Forelimb muscle (tissue), 1 donor: ENCODE data around the gene IGSF21. TPM values are rescaled to one million over a fixed set of nuclear protein-coding genes. Genes with fewer than 3 reads are reported as not detected.

ENCODE experiments used
- DNase-seq: peaks from one replicate; pipeline ENCODE4 v3.0.0-alpha.2; 2013; ENCODE audit warnings: low read depth
- polyA plus RNA-seq: library from polyadenylated mRNA; unstranded; fragments of 120-200 nt; gene quantifications from one replicate; pipeline ENCODE4 v1.2.1, GENCODE V29; 2013; ENCODE audit not compliant: insufficient read length

Gene IGSF21
- polyA plus RNA-seq, 1 donor = 0.62 TPM

DNA sequence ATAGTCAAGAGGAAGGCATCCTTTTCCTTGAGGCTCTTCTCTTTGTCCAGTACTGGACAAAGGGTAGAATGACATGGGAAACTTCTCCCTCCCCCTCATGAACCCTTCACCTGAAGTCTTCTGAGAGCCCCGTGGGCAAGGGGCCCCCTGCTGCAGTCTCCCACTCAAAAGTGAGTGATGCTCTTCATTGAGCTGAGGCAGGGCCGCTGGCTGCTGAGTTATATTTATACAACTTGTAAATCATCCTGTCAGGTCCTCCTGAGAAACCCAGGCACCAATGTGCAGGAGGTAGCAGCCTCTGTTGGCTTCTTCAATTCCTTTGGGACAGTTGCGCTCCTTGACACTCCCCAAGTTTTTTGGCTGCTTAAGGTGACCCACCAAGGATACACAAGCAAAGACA is 150.2 kb downstream of the IGSF21 start:
- DNase-seq = no peak

GRCh38 chr1:18261891-18262290 is 154.3 kb downstream of the IGSF21 start:
- DNase-seq = no peak

- no peak for DNase-seq
Measured at GRCh38 chr1:18262726-18263125, 155.1 kb downstream of the IGSF21 start.

DNA sequence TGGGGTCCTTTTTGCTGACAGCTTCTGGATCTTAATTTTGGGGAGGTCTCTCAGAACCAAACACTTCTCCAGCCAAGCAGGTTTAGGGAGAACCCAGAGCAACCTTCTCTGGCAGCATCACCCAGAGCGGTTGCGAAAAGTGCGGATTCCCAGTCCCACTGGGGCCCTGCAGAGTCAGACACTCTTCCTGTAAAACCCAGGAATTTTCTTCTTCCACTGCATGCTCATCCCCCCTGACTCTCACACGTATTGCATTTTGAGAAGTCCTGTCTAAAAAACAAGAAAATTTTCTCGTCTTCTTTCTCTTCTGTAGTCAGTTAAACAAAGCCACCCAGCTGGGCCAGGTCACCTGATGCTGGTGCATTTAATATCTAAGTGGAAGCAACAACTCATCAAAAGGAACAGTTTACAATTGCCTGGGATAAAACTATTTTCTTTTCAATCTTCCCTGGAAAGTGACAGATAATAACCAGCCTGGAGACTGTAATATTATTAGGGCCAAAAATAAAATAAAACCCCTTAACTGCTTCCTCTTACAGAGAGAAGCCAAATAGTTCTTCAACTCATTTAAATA is 156.0 kb downstream of the IGSF21 start:
- no peak for DNase-seq

- DNase-seq = no peak
Measured at GRCh38 chr1:18264450-18265039, 156.9 kb downstream of the IGSF21 start.

GRCh38 chr1:18265641-18266040 is 158.0 kb downstream of the IGSF21 start:
- no peak for DNase-seq

DNA sequence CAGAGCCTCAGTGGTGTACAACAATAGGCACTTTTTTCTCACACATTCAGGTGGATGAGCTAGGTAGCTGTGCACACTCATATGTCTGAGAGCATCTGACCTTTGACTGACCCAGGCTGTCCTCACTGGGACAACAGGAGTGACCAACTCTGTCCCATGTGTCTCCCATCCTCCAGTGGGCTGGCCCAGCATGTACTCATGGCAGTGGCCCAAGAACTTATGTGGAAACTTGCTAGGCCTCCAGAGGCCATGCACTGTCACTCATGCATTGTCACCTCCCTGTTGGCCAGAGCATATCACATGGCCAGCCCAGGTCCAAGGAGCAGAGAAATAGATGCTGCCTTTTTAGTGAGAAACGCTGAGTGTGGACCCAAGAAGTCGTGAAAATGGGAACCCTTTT is 158.8 kb downstream of the IGSF21 start:
- DNase-seq = no peak

- no peak for DNase-seq
Measured at GRCh38 chr1:18271336-18271735, 163.7 kb downstream of the IGSF21 start.

- DNase-seq = no peak
Measured at GRCh38 chr1:18278946-18279345, 171.3 kb downstream of the IGSF21 start.

GRCh38 chr1:18279351-18280074 is 171.9 kb downstream of the IGSF21 start:
- no peak for DNase-seq

- no peak for DNase-seq
Measured at GRCh38 chr1:18280956-18281355, 173.4 kb downstream of the IGSF21 start.

GRCh38 chr1:18282851-18283600 is 175.4 kb downstream of the IGSF21 start:
- DNase-seq = no peak

GRCh38 chr1:18283601-18284385 is 176.2 kb downstream of the IGSF21 start:
- no peak for DNase-seq

- no peak for DNase-seq
Measured at GRCh38 chr1:18284805-18285537, 177.4 kb downstream of the IGSF21 start.

GRCh38 chr1:18285538-18285924 is 177.9 kb downstream of the IGSF21 start:
- no peak for DNase-seq

DNA sequence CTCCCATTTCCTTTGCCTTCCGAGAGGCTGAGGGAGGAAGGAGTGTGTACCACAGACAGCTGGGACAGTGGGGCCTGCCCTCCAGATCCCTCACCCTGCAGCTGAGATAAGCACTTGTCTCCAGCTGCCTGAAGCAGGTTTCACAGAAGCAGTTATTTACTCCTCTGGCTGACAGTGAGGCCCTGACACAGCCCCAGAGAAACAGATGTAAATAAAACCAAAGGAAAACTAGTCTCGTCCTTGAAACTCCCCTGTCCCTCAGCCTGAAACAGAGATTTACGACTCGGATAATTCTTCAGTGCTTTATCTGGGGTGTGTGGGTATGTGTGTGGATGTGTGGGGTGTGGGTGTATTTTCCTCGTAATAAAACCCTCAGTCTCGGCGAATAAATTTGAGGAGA is 181.1 kb downstream of the IGSF21 start:
- no peak for DNase-seq

DNA sequence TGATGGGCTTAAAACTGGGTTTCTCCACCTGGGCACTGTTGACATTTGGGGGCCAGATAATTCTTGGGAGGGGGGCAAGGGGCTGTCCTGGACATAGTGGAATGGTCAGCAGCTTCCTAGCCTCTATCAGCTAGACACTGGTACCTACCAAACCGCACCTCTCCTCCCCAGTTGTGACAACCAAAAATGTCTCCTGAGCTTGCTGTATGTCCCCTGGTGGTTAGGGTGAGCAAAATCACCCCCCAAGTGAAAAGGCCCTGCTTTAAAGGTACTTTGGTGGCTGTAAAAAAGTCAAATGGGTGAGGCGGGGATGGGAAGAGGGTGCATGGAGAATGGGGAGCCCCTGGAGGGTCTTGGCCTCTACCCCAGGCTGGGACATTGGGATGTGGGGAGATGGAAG is 182.0 kb downstream of the IGSF21 start:
- no peak for DNase-seq

DNA sequence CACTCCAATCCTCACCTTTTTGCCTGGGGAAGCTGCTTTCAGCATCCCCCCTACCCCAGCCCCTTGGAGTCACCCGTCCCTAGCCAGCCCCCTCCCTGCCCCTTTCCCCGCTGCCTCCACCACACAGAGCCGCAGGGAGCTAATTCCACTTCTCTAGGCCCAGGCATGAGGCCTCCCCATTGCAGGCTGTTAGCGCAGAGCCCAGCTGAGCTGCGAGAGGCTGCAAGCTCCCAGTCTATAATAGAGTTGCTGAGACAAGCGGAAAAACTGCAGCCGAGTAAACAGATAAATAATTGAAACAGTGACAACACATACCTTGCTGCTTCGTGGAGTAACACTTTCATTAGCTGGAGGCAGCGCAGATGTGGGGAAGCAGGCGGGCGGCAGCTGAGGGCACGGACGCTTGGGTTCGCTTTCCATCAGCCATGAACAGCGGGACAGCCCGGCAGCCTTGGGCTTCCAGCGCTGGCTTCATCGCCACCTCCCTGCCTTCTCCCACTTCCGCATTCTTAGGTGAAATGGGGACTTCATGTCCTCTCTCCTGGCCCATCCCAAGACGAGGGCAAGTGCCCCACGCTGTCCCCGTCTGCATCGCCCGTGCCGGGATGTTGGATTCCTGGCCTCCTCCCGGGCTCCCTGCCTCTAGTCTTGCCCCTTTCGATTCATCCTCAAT is 183.3 kb downstream of the IGSF21 start:
- no peak for DNase-seq

- no peak for DNase-seq
Measured at GRCh38 chr1:18292531-18292930, 184.9 kb downstream of the IGSF21 start.

- DNase-seq = no peak
Measured at GRCh38 chr1:18293291-18293690, 185.7 kb downstream of the IGSF21 start.
